GM18907 (cell line): ENCODE measurements around the gene SMLR1.

ENCODE experiments used
- ATAC-seq: cut with Tn5 transposase; IDR thresholded peaks from one replicate; pipeline ENCODE4 v1.9.1; 2021; ENCODE audit warnings: mild to moderate bottlenecking, moderate library complexity; ENCODE audit not compliant: unreplicated experiment

The SMLR1 gene

GRCh38 chr6:130824978-130825694 lies 2.1 kb upstream of the SMLR1 start:
- ATAC-seq: no peak

GRCh38 chr6:130825772-130826441 lies 1.3 kb upstream of the SMLR1 start:
- no peak for ATAC-seq

DNA sequence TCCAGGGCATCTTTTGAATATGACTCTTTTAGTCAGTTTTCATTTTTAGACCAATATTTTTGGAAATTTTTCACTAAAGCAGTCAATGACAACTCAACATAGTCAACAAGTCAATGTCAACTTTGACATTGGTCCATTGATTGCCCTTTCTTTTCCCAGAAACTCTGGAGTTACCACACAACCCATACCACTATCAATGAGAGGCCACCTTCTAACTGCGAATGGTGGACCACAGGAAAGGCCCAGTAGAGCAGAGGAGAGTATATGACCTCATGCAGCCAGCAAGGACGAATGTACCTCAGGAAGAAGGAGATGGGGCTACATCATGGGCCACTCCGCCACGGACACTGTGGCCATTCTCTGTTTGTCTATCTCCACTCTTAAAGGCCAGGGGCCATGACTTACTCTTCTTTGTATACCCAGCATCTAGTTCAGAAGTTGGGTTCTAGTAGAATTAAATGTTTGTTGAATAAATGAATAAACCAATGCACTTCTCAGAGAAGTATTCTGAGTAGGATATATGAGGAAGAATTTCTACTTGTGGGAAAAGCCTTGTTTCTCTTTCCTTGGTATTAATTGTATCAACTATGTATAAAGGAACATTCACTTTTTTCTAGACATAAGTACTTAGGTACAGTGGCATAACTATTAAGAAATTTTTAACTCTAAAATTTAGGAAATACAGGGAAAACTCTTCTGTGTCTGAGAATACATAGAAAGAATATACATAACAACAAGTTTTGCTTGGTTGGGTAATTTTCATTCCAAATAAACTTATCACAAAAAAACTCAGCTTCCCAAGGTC lies 562 bp upstream of the SMLR1 start:
- no peak for ATAC-seq

DNA sequence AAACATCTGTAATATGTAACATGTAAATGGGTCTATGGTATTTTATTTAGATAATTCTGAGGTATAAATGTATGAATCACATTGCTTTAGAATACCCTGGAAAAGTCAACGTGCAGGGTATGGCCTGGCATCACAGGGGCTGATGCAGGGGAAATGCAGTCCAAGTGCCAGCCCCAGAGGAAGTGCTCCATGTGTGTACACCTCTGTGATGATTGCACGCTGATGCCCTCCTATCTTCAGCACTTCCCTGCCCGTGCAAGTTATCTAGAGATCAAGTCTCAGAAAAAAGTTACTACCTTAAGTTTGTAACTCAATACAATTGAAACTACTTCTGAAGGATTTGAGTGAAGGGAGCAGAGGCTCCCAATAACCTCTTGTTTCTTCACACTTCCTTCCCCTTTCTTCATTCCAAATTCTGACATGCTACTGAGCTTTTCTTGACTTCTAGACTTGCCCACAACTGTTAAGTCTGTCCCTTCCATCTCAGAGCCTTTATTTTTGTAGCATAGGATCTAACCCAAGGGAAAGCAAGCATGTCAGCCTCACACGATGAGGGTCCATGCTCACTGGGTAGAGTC lies 2.2 kb downstream of the SMLR1 start:
- ATAC-seq: no peak

- no peak for ATAC-seq
Observed at GRCh38 chr6:130831607-130832006, 4.4 kb downstream of the SMLR1 start.

DNA sequence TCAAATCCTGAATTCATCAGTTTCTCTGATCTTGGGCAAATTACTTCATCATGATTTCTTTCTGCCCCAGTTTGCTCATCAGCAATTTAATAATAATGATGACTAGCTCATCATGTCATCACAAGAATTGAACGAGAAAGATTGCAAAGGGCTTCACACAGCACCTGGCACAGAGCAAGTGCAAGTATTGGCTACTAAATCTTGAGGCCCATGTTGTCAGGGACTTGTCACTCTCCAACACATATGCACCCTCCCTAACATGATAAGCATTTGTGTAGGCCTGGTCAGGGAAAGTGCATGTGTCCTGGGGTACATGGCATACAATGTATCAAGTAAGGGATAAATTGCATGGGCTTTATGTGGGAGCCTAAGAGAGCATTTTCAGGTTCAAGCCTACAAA lies 6.4 kb downstream of the SMLR1 start:
- ATAC-seq: no peak

GRCh38 chr6:130834482-130835251 lies 7.5 kb downstream of the SMLR1 start:
- no peak for ATAC-seq

DNA sequence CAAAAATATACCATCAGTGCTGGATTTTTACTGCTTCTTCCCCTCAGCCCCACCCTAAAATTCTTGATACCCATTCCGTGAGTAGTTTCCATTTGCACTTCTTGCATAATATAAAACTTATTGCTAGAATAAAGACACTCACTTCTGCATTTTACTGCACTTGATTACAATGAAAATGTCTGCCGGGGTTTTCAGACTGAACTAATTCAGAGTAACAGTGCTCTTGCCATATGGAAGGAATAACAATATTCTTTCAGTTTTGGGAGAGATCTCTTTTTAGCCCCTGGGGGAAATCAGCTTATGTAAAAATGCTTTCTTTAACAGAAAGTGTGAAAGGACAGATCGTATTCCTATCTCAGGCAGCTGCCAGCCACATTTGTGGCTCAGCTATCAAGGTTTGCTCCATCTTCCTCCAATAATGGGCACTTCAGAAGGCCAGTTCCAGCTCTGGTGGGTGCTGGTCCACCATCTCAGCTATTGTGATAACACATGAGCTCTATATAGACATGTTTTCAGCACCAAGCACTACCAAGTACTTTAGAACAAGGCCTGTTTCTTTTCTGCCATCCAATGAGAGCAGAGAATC lies 8.9 kb downstream of the SMLR1 start:
- no peak for ATAC-seq

DNA sequence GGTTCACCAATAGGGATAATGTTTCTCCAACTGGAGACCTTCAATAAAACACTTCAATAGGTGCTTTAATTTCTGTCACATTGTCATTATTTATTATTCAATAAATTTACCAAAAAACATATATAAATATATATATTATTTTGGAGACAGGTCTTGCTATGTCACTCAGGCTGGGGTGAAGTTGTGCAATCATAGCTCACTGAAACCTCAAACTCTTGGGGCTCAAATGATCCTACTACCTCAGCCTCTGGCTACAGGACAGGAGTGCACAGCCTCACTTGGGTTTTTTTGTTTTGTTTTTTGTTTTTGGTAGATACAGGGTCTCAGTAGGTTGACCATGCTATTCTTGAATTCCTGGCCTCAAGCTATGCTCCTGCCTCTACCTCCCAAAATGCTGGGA lies 9.9 kb downstream of the SMLR1 start:
- no peak for ATAC-seq

DNA sequence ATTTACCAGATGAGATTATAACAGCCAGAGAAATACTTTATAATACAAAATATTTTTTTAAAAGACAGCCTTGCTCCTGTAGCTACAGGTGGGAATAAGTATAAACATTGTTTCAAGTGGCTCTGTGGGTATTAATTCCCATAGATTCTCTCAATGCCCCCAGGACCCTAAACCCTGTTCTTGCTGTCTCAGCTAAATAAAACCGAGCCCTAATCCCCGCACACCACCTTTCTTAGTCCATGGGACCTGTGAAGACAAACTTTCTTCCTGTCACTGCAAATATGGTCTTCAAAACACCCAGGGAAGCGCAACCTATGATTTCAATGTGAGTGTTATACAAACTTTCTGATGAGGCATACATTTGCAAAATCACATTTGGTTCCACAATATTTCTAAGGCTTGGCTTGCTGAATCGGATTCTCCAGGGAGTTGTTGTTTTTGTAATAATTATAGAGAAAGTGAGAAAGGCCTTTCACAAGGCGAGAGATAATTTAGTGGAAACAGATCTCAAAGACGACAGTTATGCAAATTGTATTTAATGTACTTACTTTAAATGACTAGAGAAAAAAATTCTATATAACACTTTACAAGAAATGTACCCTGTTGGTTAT lies 11.1 kb downstream of the SMLR1 start:
- ATAC-seq: no peak

- no peak for ATAC-seq
Observed at GRCh38 chr6:130838951-130839350, 11.7 kb downstream of the SMLR1 start.

DNA sequence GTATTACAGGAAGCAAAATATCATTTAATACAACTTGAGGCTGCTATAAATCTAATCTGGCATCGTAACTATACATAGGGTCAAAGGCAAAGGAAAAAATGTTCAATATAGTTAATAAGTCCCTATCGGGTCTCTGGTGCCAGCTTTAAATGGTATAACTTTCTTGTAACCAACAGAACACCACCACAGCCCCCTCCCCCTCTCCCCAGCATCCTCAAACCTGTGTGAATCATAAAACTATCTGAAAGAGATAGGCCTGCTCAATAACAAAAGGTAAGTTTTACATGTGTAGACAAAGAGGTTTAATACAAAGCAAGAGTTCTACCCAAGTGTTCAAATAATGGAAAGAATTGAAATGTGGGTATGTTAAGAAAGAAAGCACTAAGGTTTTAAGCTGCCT lies 12.2 kb downstream of the SMLR1 start:
- ATAC-seq: no peak

DNA sequence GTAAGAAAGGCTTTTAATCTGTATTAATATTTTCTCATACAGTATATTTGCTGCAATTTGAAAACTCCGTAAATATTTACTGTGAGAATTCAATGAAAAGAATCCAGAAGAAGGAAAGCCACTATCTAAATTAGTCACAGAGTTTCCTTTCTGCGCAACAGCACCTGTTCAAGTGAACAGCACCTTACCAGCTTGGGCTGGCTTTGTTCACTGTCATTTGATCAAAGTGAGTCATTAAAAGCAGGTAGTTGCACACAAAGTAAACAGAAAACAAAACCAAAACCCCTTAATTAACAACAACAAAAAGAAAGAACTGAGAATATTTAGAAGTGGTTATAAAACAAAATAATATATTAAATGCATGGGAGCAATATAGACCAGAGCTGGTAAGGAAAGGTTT lies 12.8 kb downstream of the SMLR1 start:
- no peak for ATAC-seq

- no peak for ATAC-seq
Observed at GRCh38 chr6:130841128-130841728, 14.0 kb downstream of the SMLR1 start.

DNA sequence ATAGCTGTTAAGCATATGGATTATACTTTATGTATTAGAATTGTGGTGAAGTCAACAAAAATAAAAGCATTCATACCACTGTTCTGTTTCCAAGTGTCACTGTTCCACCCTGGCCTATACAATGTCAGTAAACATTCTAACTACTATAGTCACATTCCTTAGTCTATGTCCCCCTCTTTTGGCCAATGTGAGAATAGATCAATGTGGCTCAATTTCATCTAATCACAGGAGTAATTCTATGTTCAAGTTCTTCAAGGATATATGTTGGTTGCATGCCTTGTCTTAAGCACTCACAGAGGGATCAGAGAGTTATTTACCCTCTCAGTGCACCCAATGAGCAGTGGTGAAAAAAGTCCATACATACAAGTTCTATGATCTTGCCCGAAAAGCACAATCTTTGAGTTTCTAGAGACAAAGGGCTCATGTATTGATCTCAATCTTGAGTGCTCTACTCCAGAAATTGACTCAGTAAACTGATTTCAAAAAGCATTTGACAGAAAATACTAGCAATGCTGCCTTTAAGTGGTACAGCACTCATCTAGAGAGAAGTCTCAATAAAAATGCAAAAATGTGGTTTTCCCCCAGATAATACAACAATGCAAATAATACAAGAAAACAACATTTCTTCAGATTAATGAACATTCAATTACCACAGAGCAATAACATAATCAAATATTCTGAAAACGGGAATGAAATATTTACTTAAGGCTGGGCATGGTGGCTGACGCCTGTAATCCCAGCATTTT lies 16.5 kb downstream of the SMLR1 start:
- peak; percentile 74 for ATAC-seq

DNA sequence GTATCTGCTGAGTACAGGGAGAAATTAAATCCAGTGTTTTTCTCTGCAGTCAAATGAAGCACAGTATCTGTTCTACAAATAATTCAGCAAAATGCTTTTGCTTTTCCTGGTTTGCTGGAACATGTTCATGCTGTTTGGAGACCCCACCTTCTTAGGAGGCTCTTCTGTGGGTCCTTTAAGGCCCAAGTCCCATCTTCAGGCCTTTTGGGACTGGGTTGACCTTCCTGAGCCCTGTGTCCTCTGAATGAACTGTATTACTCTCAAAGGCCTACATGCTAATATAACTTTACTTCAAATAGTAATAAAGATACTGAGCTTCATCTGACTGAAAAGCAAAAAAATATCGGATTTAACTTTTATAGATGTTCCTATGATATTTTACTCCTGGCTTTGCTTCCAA lies 19.3 kb downstream of the SMLR1 start:
- ATAC-seq: no peak

DNA sequence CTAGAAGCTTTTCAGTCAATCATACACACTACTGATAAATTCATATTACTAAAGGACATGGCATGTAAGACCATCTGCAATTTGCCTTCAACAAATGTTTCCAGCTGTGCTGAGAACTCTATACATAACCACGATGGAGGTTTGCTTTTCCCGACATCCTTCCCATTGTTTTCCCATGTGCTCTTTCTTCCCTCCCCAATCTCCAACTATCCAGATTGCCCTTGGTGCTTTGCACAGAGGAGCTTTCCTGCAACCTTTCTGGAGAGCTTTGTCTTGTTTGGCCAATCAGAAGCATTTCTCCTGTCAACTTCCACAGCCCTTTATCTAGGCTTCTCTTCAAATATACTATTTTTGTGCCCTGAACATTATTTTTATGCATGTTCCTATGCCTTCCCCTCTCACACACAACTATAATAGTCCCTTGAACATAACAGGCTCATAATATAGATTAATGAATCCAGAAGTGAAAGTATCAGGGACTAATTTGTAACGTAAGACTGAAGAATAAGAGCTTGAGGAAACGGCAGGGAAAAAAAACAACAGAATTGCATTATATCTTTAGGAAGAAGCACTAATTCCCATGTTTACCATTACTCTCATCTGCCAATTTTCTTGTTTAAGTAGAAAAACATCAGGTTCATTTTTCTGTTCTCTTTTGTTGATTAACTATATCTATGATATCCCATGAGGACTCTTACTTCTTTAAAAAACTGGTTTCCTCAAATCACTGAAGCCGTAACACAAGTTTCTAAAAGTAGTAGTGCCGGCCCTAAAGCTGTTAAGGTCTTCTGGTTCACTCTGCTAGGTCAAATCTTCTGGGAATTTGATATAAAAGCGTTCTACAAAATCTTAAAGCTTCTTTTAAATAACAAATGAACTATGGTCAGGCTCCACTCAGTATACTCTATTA lies 20.1 kb downstream of the SMLR1 start:
- ATAC-seq: no peak

DNA sequence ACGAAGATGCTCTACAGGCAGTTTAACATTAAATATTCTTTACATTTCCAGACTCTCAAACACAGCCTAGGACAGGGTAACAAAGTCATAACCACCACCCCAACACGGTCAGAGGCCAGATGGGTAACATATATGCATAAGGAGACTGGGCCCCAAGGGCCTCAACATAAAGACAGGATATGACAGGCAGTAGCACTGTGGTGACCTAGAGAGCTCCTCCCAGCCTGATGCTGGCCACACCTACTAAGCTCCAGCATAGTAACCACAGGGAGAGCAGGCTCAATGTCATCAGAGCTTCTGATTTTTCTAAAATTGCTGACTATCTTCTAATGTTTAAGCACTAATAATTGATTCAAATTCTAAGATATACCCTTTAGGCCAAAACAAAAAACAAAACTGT lies 21.7 kb downstream of the SMLR1 start:
- ATAC-seq: peak; percentile 84
